GM21526 (cell line): ENCODE data around the gene AJAP1.
"Not testable (repeated sequence)": the region's sequence is repeated elsewhere in the genome, so short reads cannot be mapped to it uniquely, and the experiment has no call there.

Experiments used
- ATAC-seq: cut with Tn5 transposase; IDR thresholded peaks from one replicate; pipeline ENCODE4 v1.9.1; 2021; ENCODE audit warnings: moderate library complexity; ENCODE audit not compliant: unreplicated experiment, low FRiP score

AJAP1 gene

GRCh38 chr1:4653796-4654725 lies at the start of gene AJAP1:
AJAP1 (plus strand) TSS chr1:4654609; CDS start chr1:4655426, 817 bp downstream.
- ATAC-seq, result no peak

- no peak for ATAC-seq
Measured at GRCh38 chr1:4605158-4605557, 49.3 kb upstream of the AJAP1 start.

- no peak for ATAC-seq
Measured at GRCh38 chr1:4611563-4612341, 42.7 kb upstream of the AJAP1 start.

- no peak for ATAC-seq
Measured at GRCh38 chr1:4612991-4613390, 41.4 kb upstream of the AJAP1 start.

GRCh38 chr1:4613606-4614370 lies 40.6 kb upstream of the AJAP1 start:
- ATAC-seq, result no peak

GRCh38 chr1:4614371-4615137 lies 39.9 kb upstream of the AJAP1 start:
- no peak for ATAC-seq

GRCh38 chr1:4615138-4615470 lies 39.3 kb upstream of the AJAP1 start:
- ATAC-seq, result no peak

GRCh38 chr1:4615501-4615900 lies 38.9 kb upstream of the AJAP1 start:
- no peak for ATAC-seq

GRCh38 chr1:4616831-4617465 lies 37.5 kb upstream of the AJAP1 start:
- ATAC-seq, result no peak

GRCh38 chr1:4617506-4617905 lies 36.9 kb upstream of the AJAP1 start:
- ATAC-seq, result no peak

GRCh38 chr1:4618827-4619226 lies 35.6 kb upstream of the AJAP1 start:
- ATAC-seq, result not testable (repeated sequence)

- no peak for ATAC-seq
Measured at GRCh38 chr1:4621646-4622045, 32.8 kb upstream of the AJAP1 start.

- no peak for ATAC-seq
Measured at GRCh38 chr1:4622821-4623220, 31.6 kb upstream of the AJAP1 start.

GRCh38 chr1:4624141-4624715 lies 30.2 kb upstream of the AJAP1 start:
- no peak for ATAC-seq

- ATAC-seq, result no peak
Measured at GRCh38 chr1:4624801-4625200, 29.6 kb upstream of the AJAP1 start.

GRCh38 chr1:4626061-4626460 lies 28.3 kb upstream of the AJAP1 start:
- ATAC-seq, result no peak

GRCh38 chr1:4626560-4627319 lies 27.7 kb upstream of the AJAP1 start:
- ATAC-seq, result no peak

- no peak for ATAC-seq
Measured at GRCh38 chr1:4627353-4627752, 27.1 kb upstream of the AJAP1 start.

GRCh38 chr1:4628992-4629391 lies 25.4 kb upstream of the AJAP1 start:
- no peak for ATAC-seq
